Spleen (tissue), 11 donors: ENCODE results near the gene ADARB2. TPM values are rescaled to one million over a fixed set of nuclear protein-coding genes. Genes with fewer than 3 reads are reported as not detected.
A peak's percentile ranks its signal among the peaks of the same experiment; 100 is the strongest.

Experiments
- DNase-seq: peaks from one replicate; pipeline ENCODE4 v3.0.0-alpha.2; 2020
- H3K27ac ChIP-seq, 8 donors: fragments of 200-600 bp; sonication (generic) in 7 of 8; 1 replicate in 4 of 8; 2 replicates in 4 of 8; pipeline versions ENCODE4 v1.5.0 to v1.8.0; 2016 to 2021; ENCODE audit warnings: inconsistent platforms in 4 of 8, mild to moderate bottlenecking in 4 of 8, moderate library complexity in 1 of 8
- H3K27me3 ChIP-seq, 7 donors: fragments of 200-600 bp; sonication (generic) in 6 of 7; replicated peaks in 1 of 7; 1 replicate in 4 of 7; 2 replicates in 3 of 7; pipeline versions ENCODE4 v1.5.0 to v1.8.0; 2016 to 2021; ENCODE audit warnings: inconsistent platforms in 3 of 7, mild to moderate bottlenecking in 1 of 7
- H3K36me3 ChIP-seq, 6 donors: fragments of 200-600 bp; sonication (generic) in 5 of 6; 1 replicate in 4 of 6; 2 replicates in 2 of 6; pipeline versions ENCODE4 v1.5.0 to v1.8.0; 2016 to 2021; ENCODE audit warnings: inconsistent platforms in 2 of 6
- H3K4me1 ChIP-seq, 6 donors: fragments of 200-600 bp; sonication (generic) in 5 of 6; 1 replicate in 3 of 6; 2 replicates in 3 of 6; pipeline versions ENCODE4 v1.5.0 to v1.8.0; 2016 to 2021; ENCODE audit warnings: inconsistent platforms in 3 of 6
- H3K4me3 ChIP-seq, 8 donors: fragments of 200-600 bp; sonication (generic) in 7 of 8; 1 replicate in 4 of 8; 2 replicates in 4 of 8; pipeline versions ENCODE4 v1.5.0 to v1.8.0; 2016 to 2021; ENCODE audit warnings: inconsistent platforms in 4 of 8, mild to moderate bottlenecking in 4 of 8, moderate library complexity in 2 of 8
- H3K9me3 ChIP-seq, 8 donors: fragments of 200-600 bp; sonication (generic) in 7 of 8; 1 replicate in 4 of 8; 2 replicates in 4 of 8; pipeline versions ENCODE4 v1.5.0 to v1.8.0; 2016 to 2021; ENCODE audit warnings: inconsistent platforms in 4 of 8
- POLR2A ChIP-seq, 3 donors: fragments of 450-650 bp; IDR thresholded peaks; one replicate each; pipeline ENCODE4 v1.5.1; 2017; ENCODE audit warnings: antibody characterized with exemption in 3 of 3, mild to moderate bottlenecking in 1 of 3
- POLR2AphosphoS5 ChIP-seq, 3 donors: sonication (generic); formaldehyde crosslinking; IDR thresholded peaks; one replicate each; pipeline ENCODE4 v1.5.1; 2017; ENCODE audit warnings: antibody characterized with exemption in 3 of 3
- WGBS, 5 donors: extraction: QIAGEN DNeasy Blood & Tissue Kit in 3 of 5; methylation state at CpG; one replicate each; pipeline versions ENCODE4 v1.1.5 to v1.1.7; 2013 to 2018; 5-methylcytosine and 5-hydroxymethylcytosine counted together
- intact Hi-C: fragments of 100-400 bp; cut with DNase I; formaldehyde crosslinking; loops from one replicate; pipeline ENCODE4 v1.15.0; 2023; ENCODE audit warnings: low total_unique reads
- polyA plus RNA-seq, 3 donors: library from polyadenylated mRNA; stranded (reverse); fragments of 200-250 nt; gene quantifications; one replicate each; pipeline ENCODE4 v1.2.1, GENCODE V29; 2013
- total RNA-seq, 7 donors: library from RNA; depleted of rRNA in 3 of 7; stranded (reverse); fragments of >200 nt in 3 of 7; fragmentation: NEBNext Ultra II Directional in 4 of 7; extraction: Animal tissue kit (Norgen Biotek cat#: 25700) in 4 of 7; gene quantifications; one replicate each; pipeline versions ENCODE4 v1.1.0 to v1.2.1, GENCODE V29; 2016 to 2021
- TF ChIP-seq, protein P1 (sequence below), 11 experiments: fragments of 200-600 bp in 7 of 11; fragments of 450-650 bp in 4 of 11; sonication (generic) in 4 of 11; IDR thresholded peaks in 8 of 11; conservative IDR thresholded peaks in 3 of 11; 1 replicate in 7 of 11; 2 replicates in 4 of 11; pipeline versions ENCODE4 v1.4.0 to v1.8.0; 2016 to 2021; ENCODE audit warnings: antibody characterized with exemption in 11 of 11, inconsistent platforms in 4 of 11, mild to moderate bottlenecking in 1 of 11
- donor health status: healthy with polysubstance abuse.
- donor health status: DM: no; HTN: no; CAD: no; lungs with moderate emphysema.
- donor health status: DM: no; HTN: no; CAD: no.
- donor health status: Bipolar disorder and iron deficiency.
- donor health status: healthy.
- donor health status: DM: no; HTN: no; CAD: no.
- donor health status: DM: yes; HTN: yes; CAD: no.

The ADARB2 gene
- total and polyA plus RNA-seq, 10 donors, result 0.05 to 8.1 (median 0.96) TPM

- WGBS, 5 donors, result 61 to 74% (median 66%) methylated on average over 7 of the region's 7 CpGs
- Histone ChIP-seq H3K4me3 (no peak overlapping the region), H3K9me3 (peaks cover 0 to 15% (median 0%) of the 10 kb centered on the region in 8 donors), H3K27ac (no peak overlapping the region), H3K4me1 (no peaks in the 10 kb centered on the region), H3K27me3 (peaks cover 0 to 9% (median 0%) of the 10 kb centered on the region in 7 donors), H3K36me3 (no peaks in the 10 kb centered on the region)
- intact Hi-C loops, result no loop called here
- TF ChIP-seq POLR2AphosphoS5 (IDR thresholded peaks at IDR 0.05), result no peak
- TF ChIP-seq, protein P1, sequence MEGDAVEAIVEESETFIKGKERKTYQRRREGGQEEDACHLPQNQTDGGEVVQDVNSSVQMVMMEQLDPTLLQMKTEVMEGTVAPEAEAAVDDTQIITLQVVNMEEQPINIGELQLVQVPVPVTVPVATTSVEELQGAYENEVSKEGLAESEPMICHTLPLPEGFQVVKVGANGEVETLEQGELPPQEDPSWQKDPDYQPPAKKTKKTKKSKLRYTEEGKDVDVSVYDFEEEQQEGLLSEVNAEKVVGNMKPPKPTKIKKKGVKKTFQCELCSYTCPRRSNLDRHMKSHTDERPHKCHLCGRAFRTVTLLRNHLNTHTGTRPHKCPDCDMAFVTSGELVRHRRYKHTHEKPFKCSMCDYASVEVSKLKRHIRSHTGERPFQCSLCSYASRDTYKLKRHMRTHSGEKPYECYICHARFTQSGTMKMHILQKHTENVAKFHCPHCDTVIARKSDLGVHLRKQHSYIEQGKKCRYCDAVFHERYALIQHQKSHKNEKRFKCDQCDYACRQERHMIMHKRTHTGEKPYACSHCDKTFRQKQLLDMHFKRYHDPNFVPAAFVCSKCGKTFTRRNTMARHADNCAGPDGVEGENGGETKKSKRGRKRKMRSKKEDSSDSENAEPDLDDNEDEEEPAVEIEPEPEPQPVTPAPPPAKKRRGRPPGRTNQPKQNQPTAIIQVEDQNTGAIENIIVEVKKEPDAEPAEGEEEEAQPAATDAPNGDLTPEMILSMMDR (IDR thresholded peaks at IDR 0.05 in 8 of 11, conservative IDR thresholded peaks at IDR 0.05 in 3 of 11), result no peak
- TF ChIP-seq POLR2A (IDR thresholded peaks at IDR 0.05), result no peak
- peak; percentile 64 for DNase-seq
Observed at GRCh38 chr10:1545524-1545923, 191.8 kb downstream of the ADARB2 start.

GRCh38 chr10:1544929-1545328, 192.4 kb downstream of the ADARB2 start:
- no peak for TF ChIP-seq POLR2AphosphoS5 (IDR thresholded peaks at IDR 0.05)
- no peak for DNase-seq
- WGBS, 5 donors, result 70 to 79% (median 74%) methylated on average over 2 of the region's 2 CpGs
- H3K4me3 ChIP-seq, result no peak overlapping the region
- H3K4me1 ChIP-seq, result no peaks in the 10 kb centered on the region
- H3K27me3 ChIP-seq, result peaks cover 0 to 9% (median 0%) of the 10 kb centered on the region in 7 donors
- no peaks in the 10 kb centered on the region for H3K36me3 ChIP-seq
- no peak overlapping the region for H3K27ac ChIP-seq
- intact Hi-C loops, result no loop called here
- peaks cover 0 to 15% (median 0%) of the 10 kb centered on the region in 8 donors for H3K9me3 ChIP-seq

GRCh38 chr10:1544209-1544673, 193.1 kb downstream of the ADARB2 start:
- TF ChIP-seq POLR2A (IDR thresholded peaks at IDR 0.05) (no peak), POLR2AphosphoS5 (IDR thresholded peaks at IDR 0.05) (no peak)
- TF ChIP-seq, protein P1 (IDR thresholded peaks at IDR 0.05 in 8 of 11, conservative IDR thresholded peaks at IDR 0.05 in 3 of 11), result no peak
- intact Hi-C loops, result no loop called here
- H3K27me3 ChIP-seq, result peaks cover 0 to 9% (median 0%) of the 10 kb centered on the region in 7 donors
- 87 to 93% (median 88%) methylated on average over 12 to 13 of the region's 13 CpGs for WGBS, 5 donors
- H3K4me3 ChIP-seq, result no peak overlapping the region
- no peaks in the 10 kb centered on the region for H3K4me1 ChIP-seq
- no peaks in the 10 kb centered on the region for H3K36me3 ChIP-seq
- no peak overlapping the region for H3K27ac ChIP-seq
- peak; percentile 68 for DNase-seq
- H3K9me3 ChIP-seq, result peaks cover 0 to 15% (median 0%) of the 10 kb centered on the region in 8 donors

- 86 to 90% (median 87%) methylated on average over 11 of the region's 11 CpGs for WGBS, 5 donors
Observed at GRCh38 chr10:1543596-1543995, 193.7 kb downstream of the ADARB2 start.

More at GRCh38 chr10:1543596-1543995, 193.7 kb downstream of the ADARB2 start:
- H3K27ac ChIP-seq, result no peak overlapping the region
- intact Hi-C loops, result no loop called here
- H3K36me3 ChIP-seq, result no peaks in the 10 kb centered on the region
- H3K27me3 ChIP-seq, result peaks cover 0 to 9% (median 0%) of the 10 kb centered on the region in 7 donors
- H3K4me3 ChIP-seq, result no peak overlapping the region
- peak; percentile 50 for DNase-seq
- TF ChIP-seq POLR2AphosphoS5 (IDR thresholded peaks at IDR 0.05), result no peak
- TF ChIP-seq, protein P1 (IDR thresholded peaks at IDR 0.05 in 8 of 11, conservative IDR thresholded peaks at IDR 0.05 in 3 of 11), result no peak
- H3K9me3 ChIP-seq, result peaks cover 0 to 10% (median 0%) of the 10 kb centered on the region in 8 donors
- no peaks in the 10 kb centered on the region for H3K4me1 ChIP-seq
